Right ventricle myocardium superior (tissue), 1 donor: Measurements from ENCODE around the gene SCRG1. TPM values are rescaled to one million over a fixed set of nuclear protein-coding genes. Genes with fewer than 3 reads are reported as not detected.

Experiments used
- total RNA-seq: library from RNA; stranded (reverse); fragmentation: NEBNext Ultra II Directional; extraction: Animal tissue kit (Norgen Biotek cat#: 25700); gene quantifications from one replicate; pipeline ENCODE4 v1.2.1, GENCODE V29; 2021
- donor health status: DM: no; HTN: yes; CAD: no; lungs with severe emphysema.

Gene SCRG1
- total RNA-seq, 1 donor from 2014 or later, result 0.08 TPM

Other genes with a start within 250 kb of the SCRG1 start
- gene GALNT7, start 230.3 kb downstream of the SCRG1 start, total RNA-seq, result 3.4 TPM
- 35.2 TPM for gene HMGB2, start 64.8 kb downstream of the SCRG1 start, total RNA-seq
- gene SAP30, start 28.2 kb downstream of the SCRG1 start, total RNA-seq, result 12.9 TPM
- gene HAND2, start 131.1 kb upstream of the SCRG1 start, total RNA-seq, result 142 TPM